Mesothelial cell of epicardium (in vitro differentiated cells): ENCODE results near the gene LONP1. TPM values are rescaled to one million over a fixed set of nuclear protein-coding genes. Genes with fewer than 3 reads are reported as not detected.

Experiments used
- DNase-seq, 2 experiments: peaks; one replicate each; pipeline ENCODE4 v3.0.0; 2021; ENCODE audit warnings: low spot score in 2 of 2; ENCODE audit not compliant: unreplicated experiment in 2 of 2
- H3K27ac Mint-ChIP-seq: 2 replicates; pipeline ENCODE4 v1.8.0; 2021; ENCODE audit warnings: mixed read lengths
- H3K27me3 Mint-ChIP-seq: 2 replicates; pipeline ENCODE4 v1.8.0; 2021; ENCODE audit warnings: low read depth, mixed read lengths
- H3K36me3 Mint-ChIP-seq: 2 replicates; pipeline ENCODE4 v1.8.0; 2021; ENCODE audit warnings: mixed read lengths
- H3K4me1 Mint-ChIP-seq: 2 replicates; pipeline ENCODE4 v1.8.0; 2021; ENCODE audit warnings: mixed read lengths
- H3K4me3 Mint-ChIP-seq: 2 replicates; pipeline ENCODE4 v1.8.0; 2021; ENCODE audit warnings: mild to moderate bottlenecking, moderate library complexity, mixed read lengths
- H3K9me3 Mint-ChIP-seq: 2 replicates; pipeline ENCODE4 v1.8.0; 2021; ENCODE audit warnings: mixed read lengths
- total RNA-seq: library from RNA; stranded (reverse); gene quantifications from 3 replicates; pipeline ENCODE4 v1.2.1, GENCODE V29; 2021
- TF ChIP-seq, protein P1 (sequence below): fragments of 200-600 bp; sonication (generic); IDR thresholded peaks from one replicate; pipeline ENCODE4 v1.5.0; 2021; ENCODE audit warnings: antibody characterized with exemption; ENCODE audit not compliant: unreplicated experiment

LONP1 gene
- total RNA-seq, 1 donor from 2014 or later, result 69.8 TPM

DNA sequence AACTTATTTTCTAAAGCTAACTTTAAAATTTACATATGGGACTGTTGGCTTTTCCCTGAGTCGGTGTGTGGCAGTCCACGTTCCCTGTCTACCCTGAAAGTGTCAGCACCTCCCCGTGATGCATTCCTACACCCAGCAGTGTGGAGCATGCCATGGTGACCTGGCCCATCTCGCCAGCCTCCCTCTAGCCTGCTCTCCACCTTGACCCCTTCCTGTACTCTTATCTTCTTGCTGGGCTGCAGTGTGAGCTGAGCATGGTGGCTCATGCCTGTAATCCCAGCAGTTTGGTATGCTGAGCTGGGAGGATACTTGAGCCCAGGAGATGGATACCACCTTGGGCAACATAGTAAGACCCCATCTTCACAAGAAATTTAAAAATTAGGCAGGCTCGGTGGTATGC, 65.0 kb downstream of the LONP1 start:
- Mint-ChIP-seq H3K4me3 (no peak overlapping the region), H3K36me3 (peaks cover 50% of the 10 kb centered on the region), H3K27ac (no peak overlapping the region)

GRCh38 chr19:5652261-5652660, 67.7 kb downstream of the LONP1 start:
- Mint-ChIP-seq H3K4me1 (no peaks in the 10 kb centered on the region), H3K4me3 (no peak overlapping the region), H3K27ac (no peak overlapping the region), H3K9me3 (no peaks in the 10 kb centered on the region), H3K36me3 (peaks cover 57% of the 10 kb centered on the region), H3K27me3 (no peaks in the 10 kb centered on the region)
- no peak for DNase-seq
- TF ChIP-seq, protein P1, sequence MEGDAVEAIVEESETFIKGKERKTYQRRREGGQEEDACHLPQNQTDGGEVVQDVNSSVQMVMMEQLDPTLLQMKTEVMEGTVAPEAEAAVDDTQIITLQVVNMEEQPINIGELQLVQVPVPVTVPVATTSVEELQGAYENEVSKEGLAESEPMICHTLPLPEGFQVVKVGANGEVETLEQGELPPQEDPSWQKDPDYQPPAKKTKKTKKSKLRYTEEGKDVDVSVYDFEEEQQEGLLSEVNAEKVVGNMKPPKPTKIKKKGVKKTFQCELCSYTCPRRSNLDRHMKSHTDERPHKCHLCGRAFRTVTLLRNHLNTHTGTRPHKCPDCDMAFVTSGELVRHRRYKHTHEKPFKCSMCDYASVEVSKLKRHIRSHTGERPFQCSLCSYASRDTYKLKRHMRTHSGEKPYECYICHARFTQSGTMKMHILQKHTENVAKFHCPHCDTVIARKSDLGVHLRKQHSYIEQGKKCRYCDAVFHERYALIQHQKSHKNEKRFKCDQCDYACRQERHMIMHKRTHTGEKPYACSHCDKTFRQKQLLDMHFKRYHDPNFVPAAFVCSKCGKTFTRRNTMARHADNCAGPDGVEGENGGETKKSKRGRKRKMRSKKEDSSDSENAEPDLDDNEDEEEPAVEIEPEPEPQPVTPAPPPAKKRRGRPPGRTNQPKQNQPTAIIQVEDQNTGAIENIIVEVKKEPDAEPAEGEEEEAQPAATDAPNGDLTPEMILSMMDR, result no peak

More for the DNA sequence above, 65.0 kb downstream of the LONP1 start:
- TF ChIP-seq, protein P1, result no peak
- no peaks in the 10 kb centered on the region for H3K9me3 Mint-ChIP-seq
- no peaks in the 10 kb centered on the region for H3K27me3 Mint-ChIP-seq
- no peaks in the 10 kb centered on the region for H3K4me1 Mint-ChIP-seq
- DNase-seq, result no peak

DNA sequence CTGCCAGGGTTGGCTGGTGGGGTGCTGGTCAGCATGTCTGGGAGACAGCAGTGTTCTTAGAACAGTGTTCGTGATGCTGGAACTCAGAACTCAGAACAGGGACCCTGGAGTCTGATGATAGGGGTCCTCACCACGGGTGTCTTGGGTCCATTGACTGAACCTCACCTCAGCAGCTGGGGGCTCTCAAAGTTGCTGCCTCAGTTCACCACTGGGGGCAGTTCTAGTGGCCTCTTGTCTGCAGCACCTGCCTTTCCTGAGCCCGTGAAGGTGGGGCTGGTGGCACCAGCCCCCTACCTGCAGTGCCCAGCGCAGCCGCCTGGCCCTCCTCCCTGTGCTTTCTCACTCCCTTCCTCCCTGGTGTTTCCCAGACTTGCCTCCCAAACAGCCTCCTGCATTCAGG, 68.6 kb downstream of the LONP1 start:
- Mint-ChIP-seq H3K36me3 (peaks cover 63% of the 10 kb centered on the region), H3K4me3 (no peak overlapping the region), H3K27me3 (no peaks in the 10 kb centered on the region), H3K4me1 (no peaks in the 10 kb centered on the region), H3K27ac (no peak overlapping the region), H3K9me3 (no peaks in the 10 kb centered on the region)
- DNase-seq, result no peak
- TF ChIP-seq, protein P1, result no peak

- no peak overlapping the region for H3K27ac Mint-ChIP-seq
- H3K4me1 Mint-ChIP-seq, result no peaks in the 10 kb centered on the region
- H3K9me3 Mint-ChIP-seq, result no peaks in the 10 kb centered on the region
- peaks cover 61% of the 10 kb centered on the region for H3K36me3 Mint-ChIP-seq
- no peak overlapping the region for H3K4me3 Mint-ChIP-seq
- no peak for DNase-seq
- no peaks in the 10 kb centered on the region for H3K27me3 Mint-ChIP-seq
- TF ChIP-seq, protein P1, result no peak
Observed at GRCh38 chr19:5648464-5648863, 71.5 kb downstream of the LONP1 start.

- no peaks in the 10 kb centered on the region for H3K4me1 Mint-ChIP-seq
- no peak overlapping the region for H3K4me3 Mint-ChIP-seq
- no peak overlapping the region for H3K27ac Mint-ChIP-seq
- H3K36me3 Mint-ChIP-seq, result peaks cover 52% of the 10 kb centered on the region
- no peaks in the 10 kb centered on the region for H3K9me3 Mint-ChIP-seq
- no peak for DNase-seq
- H3K27me3 Mint-ChIP-seq, result no peaks in the 10 kb centered on the region
- TF ChIP-seq, protein P1, result no peak
Observed at GRCh38 chr19:5646703-5647102, 73.2 kb downstream of the LONP1 start.

GRCh38 chr19:5645409-5645808, 74.5 kb downstream of the LONP1 start:
- Mint-ChIP-seq H3K4me3 (no peak overlapping the region), H3K27me3 (no peaks in the 10 kb centered on the region), H3K27ac (no peak overlapping the region), H3K4me1 (peaks cover 4% of the 10 kb centered on the region), H3K36me3 (peaks cover 49% of the 10 kb centered on the region), H3K9me3 (no peaks in the 10 kb centered on the region)
- DNase-seq, result no peak
- TF ChIP-seq, protein P1, result no peak
